ENCODE results near the gene PAX2.

Gene PAX2

GRCh38 chr10:100810091-100810834 is 64.9 kb downstream of the PAX2 start:
- ATAC-seq = no peak
- TF ChIP-seq GLIS3 (CRISPR knock-in tag; IDR thresholded peaks at IDR 0.05) = no peak
- TF ChIP-seq POU6F1 (CRISPR knock-in tag; IDR thresholded peaks at IDR 0.05; ENCODE audit: borderline replicate concordance, low read depth) = no peak
- no peak for TF ChIP-seq TSHZ2 (CRISPR knock-in tag; IDR thresholded peaks at IDR 0.05)
- no peak for TF ChIP-seq ZNF70 (CRISPR knock-in tag; IDR thresholded peaks at IDR 0.05)
- no peak for TF ChIP-seq PPARA (CRISPR knock-in tag; IDR thresholded peaks at IDR 0.05; ENCODE audit: borderline replicate concordance)
- TF ChIP-seq TCF4 (CRISPR knock-in tag; IDR thresholded peaks at IDR 0.05; ENCODE audit: borderline replicate concordance) = no peak
- no peak for TF ChIP-seq CSDC2 (CRISPR knock-in tag; IDR thresholded peaks at IDR 0.05)
- no peak for TF ChIP-seq PATZ1 (CRISPR knock-in tag; IDR thresholded peaks at IDR 0.05; ENCODE audit: borderline replicate concordance)
- no peak for TF ChIP-seq CREB5 (CRISPR knock-in tag; IDR thresholded peaks at IDR 0.05; ENCODE audit: low read depth)
- TF ChIP-seq ZFP30 (CRISPR knock-in tag; IDR thresholded peaks at IDR 0.05) = no peak
- no peak for TF ChIP-seq ARNTL (CRISPR knock-in tag; IDR thresholded peaks at IDR 0.05; ENCODE audit: borderline replicate concordance, low read depth)
- TF ChIP-seq BACH2 (CRISPR knock-in tag; IDR thresholded peaks at IDR 0.05; ENCODE audit: borderline replicate concordance) = no peak
- no peak for TF ChIP-seq CSRNP3 (CRISPR knock-in tag; IDR thresholded peaks at IDR 0.05)
- TF ChIP-seq OSR1 (CRISPR knock-in tag; IDR thresholded peaks at IDR 0.05) = no peak
- no peak for TF ChIP-seq SNAI2 (CRISPR knock-in tag; IDR thresholded peaks at IDR 0.05)

- ATAC-seq = no peak
- TF ChIP-seq TCF4 (CRISPR knock-in tag; IDR thresholded peaks at IDR 0.05; ENCODE audit: borderline replicate concordance) (no peak), ZNF565 (CRISPR knock-in tag; conservative IDR thresholded peaks at IDR 0.05; ENCODE audit: low read depth) (no peak), ZC3H10 (CRISPR knock-in tag; IDR thresholded peaks at IDR 0.05) (no peak), ZNF8 (CRISPR knock-in tag; IDR thresholded peaks at IDR 0.05) (no peak), ISL1 (CRISPR knock-in tag; IDR thresholded peaks at IDR 0.05) (no peak), PPARA (CRISPR knock-in tag; IDR thresholded peaks at IDR 0.05; ENCODE audit: borderline replicate concordance) (no peak), ZFP30 (CRISPR knock-in tag; IDR thresholded peaks at IDR 0.05) (no peak), PATZ1 (CRISPR knock-in tag; IDR thresholded peaks at IDR 0.05; ENCODE audit: borderline replicate concordance) (no peak), ZFP3 (CRISPR knock-in tag; IDR thresholded peaks at IDR 0.05) (no peak), TOX (CRISPR knock-in tag; IDR thresholded peaks at IDR 0.05; ENCODE audit: borderline replicate concordance) (no peak)
Observed at GRCh38 chr10:100810835-100811116, 65.4 kb downstream of the PAX2 start.

Measured in SK-N-SH treated with all-trans-retinoic acid at 6 μM for 48 hours (cell line).